ENCODE measurements around the gene EVI5L. TPM values are rescaled to one million over a fixed set of nuclear protein-coding genes. Genes with fewer than 3 reads are reported as not detected.

Gene EVI5L
- total and polyA plus RNA-seq, 2 donors (not counting 3 experiments of a cell fraction or from before 2014, with no cell fraction given): 11.9 to 13.5 TPM

GRCh38 chr19:7856109-7856591 lies 26.1 kb downstream of the EVI5L start:
- H3K9me1 ChIP-seq (replicated peaks; ENCODE audit: control insufficient read depth, extremely low read depth, insufficient read depth, low read length): no peaks in the 10 kb centered on the region
- dilution Hi-C loops (cut with MboI; ENCODE audit: extremely low pct_ligation_motif_present, low sequenced_read_pairs): no loop called here
- CTCF ChIA-PET: interaction anchor here (0.8 kb wide), 1 partner anchor 13 kb away, joined by 3 read pairs; no protein-coding TSS in a partner anchor
- TF ChIP-seq, protein P1, sequence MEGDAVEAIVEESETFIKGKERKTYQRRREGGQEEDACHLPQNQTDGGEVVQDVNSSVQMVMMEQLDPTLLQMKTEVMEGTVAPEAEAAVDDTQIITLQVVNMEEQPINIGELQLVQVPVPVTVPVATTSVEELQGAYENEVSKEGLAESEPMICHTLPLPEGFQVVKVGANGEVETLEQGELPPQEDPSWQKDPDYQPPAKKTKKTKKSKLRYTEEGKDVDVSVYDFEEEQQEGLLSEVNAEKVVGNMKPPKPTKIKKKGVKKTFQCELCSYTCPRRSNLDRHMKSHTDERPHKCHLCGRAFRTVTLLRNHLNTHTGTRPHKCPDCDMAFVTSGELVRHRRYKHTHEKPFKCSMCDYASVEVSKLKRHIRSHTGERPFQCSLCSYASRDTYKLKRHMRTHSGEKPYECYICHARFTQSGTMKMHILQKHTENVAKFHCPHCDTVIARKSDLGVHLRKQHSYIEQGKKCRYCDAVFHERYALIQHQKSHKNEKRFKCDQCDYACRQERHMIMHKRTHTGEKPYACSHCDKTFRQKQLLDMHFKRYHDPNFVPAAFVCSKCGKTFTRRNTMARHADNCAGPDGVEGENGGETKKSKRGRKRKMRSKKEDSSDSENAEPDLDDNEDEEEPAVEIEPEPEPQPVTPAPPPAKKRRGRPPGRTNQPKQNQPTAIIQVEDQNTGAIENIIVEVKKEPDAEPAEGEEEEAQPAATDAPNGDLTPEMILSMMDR (IDR thresholded peaks at IDR 0.05; ENCODE audit: extremely low read depth in 1 of 2, insufficient read depth in 1 of 2, low read depth in 1 of 2, low read length in 2 of 2): no peak
- TF ChIP-seq FOS (IDR thresholded peaks at IDR 0.05; ENCODE audit: borderline replicate concordance, insufficient read depth, low read length): no peak
- TF ChIP-seq POLR2AphosphoS5 (IDR thresholded peaks at IDR 0.05; ENCODE audit: insufficient read depth, low read depth, low read length): no peak
- TF ChIP-seq, protein P2, sequence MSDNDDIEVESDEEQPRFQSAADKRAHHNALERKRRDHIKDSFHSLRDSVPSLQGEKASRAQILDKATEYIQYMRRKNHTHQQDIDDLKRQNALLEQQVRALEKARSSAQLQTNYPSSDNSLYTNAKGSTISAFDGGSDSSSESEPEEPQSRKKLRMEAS (IDR thresholded peaks at IDR 0.05; ENCODE audit: insufficient read depth, insufficient read length): no peak
- no peak for TF ChIP-seq EZH2 (IDR thresholded peaks at IDR 0.05; ENCODE audit: borderline replicate concordance, low read depth, low read length, severe bottlenecking)
- no peak for TF ChIP-seq GATA2 (IDR thresholded peaks at IDR 0.05; ENCODE audit: insufficient read depth, insufficient read length, low read depth, low read length)
- TF ChIP-seq MYC (IDR thresholded peaks at IDR 0.05; ENCODE audit: low read depth, low read length): no peak
- no peak for TF ChIP-seq POLR2A (IDR thresholded peaks at IDR 0.05; ENCODE audit: low read depth, low read length)
- no peak for TF ChIP-seq JUN (IDR thresholded peaks at IDR 0.05; ENCODE audit: borderline replicate concordance, insufficient read depth, insufficient read length, low read depth)
- intact Hi-C loops (cut with micrococcal nuclease): no loop called here
- H3K27me3 ChIP-seq (ENCODE audit: control insufficient read depth in 2 of 2, insufficient read depth in 2 of 2, low read length in 2 of 2): no peaks in the 10 kb centered on the region
- no peak overlapping the region for H3K4me2 ChIP-seq (ENCODE audit: insufficient read depth, low read length)
- POLR2A ChIA-PET: no interaction called here
- H2AFZ ChIP-seq (ENCODE audit: low read depth, low read length): no peak overlapping the region
- H3K27ac ChIP-seq (ENCODE audit: insufficient read depth, low read depth, low read length): no peak overlapping the region
- H3K36me3 ChIP-seq (ENCODE audit: control insufficient read depth in 2 of 2, extremely low read depth in 1 of 2, insufficient read depth in 2 of 2, low read length in 2 of 2): no peaks in the 10 kb centered on the region
- H3K79me2 ChIP-seq (ENCODE audit: control insufficient read depth, insufficient read depth, low read length): no peaks in the 10 kb centered on the region
- no peak for FAIRE-seq
- no TSS peak for BruUV-seq (replicated peaks)
- no peak overlapping the region for H3K4me3 ChIP-seq (replicated peaks in 1 of 3; ENCODE audit: insufficient read depth in 1 of 3, low read depth in 1 of 3, low read length in 3 of 3)
- no peak overlapping the region for H3K9ac ChIP-seq (replicated peaks; ENCODE audit: extremely low read depth, insufficient read depth, low read length)
- H3K4me1 ChIP-seq (ENCODE audit: control insufficient read depth, extremely low read depth, insufficient read depth, low read length): no peaks in the 10 kb centered on the region
- H4K20me1 ChIP-seq (replicated peaks; ENCODE audit: control insufficient read depth, extremely low read depth, insufficient read depth, low read length): no peaks in the 10 kb centered on the region
- no peaks in the 10 kb centered on the region for H3K9me3 ChIP-seq (replicated peaks; ENCODE audit: control insufficient read depth, insufficient read depth, low read length)
- no peak for DNase-seq (ENCODE audit: low read depth, low spot score)

Measured in endothelial cell of umbilical vein (primary cell).